Kidney epithelial cell (primary cell): ENCODE measurements around the gene TRIAP1. TPM values are rescaled to one million over a fixed set of nuclear protein-coding genes. Genes with fewer than 3 reads are reported as not detected.

Experiments
- DNase-seq: peaks from one replicate; pipeline ENCODE4 v3.0.0-alpha.2; 2010; ENCODE audit warnings: low read depth
- H3K27me3 ChIP-seq: 2 replicates; pipeline ENCODE4 v1.6.0; 2011; ENCODE audit warnings: low read length; ENCODE audit not compliant: control insufficient read depth, insufficient read depth
- H3K36me3 ChIP-seq: 2 replicates; pipeline ENCODE4 v1.5.1; 2011; ENCODE audit warnings: low read length; ENCODE audit not compliant: control insufficient read depth, insufficient read depth
- H3K4me3 ChIP-seq: 2 replicates; pipeline ENCODE4 v1.5.1; 2011; ENCODE audit warnings: low read depth, mild to moderate bottlenecking, control low read depth, low read length
- CTCF ChIP-seq: IDR thresholded peaks from 2 replicates; pipeline ENCODE4 v1.5.1; 2011; ENCODE audit warnings: mild to moderate bottlenecking, moderate library complexity, low read length, control low read depth, inconsistent platforms; ENCODE audit not compliant: insufficient read depth, poor library complexity, severe bottlenecking
- total RNA-seq: library from RNA; depleted of rRNA; stranded (reverse); fragments of >200 nt; gene quantifications from 2 replicates; pipeline ENCODE4 v1.2.3, GENCODE V29; 2015

The TRIAP1 gene
- total RNA-seq, 1 donor from 2014 or later = 57.1 TPM

GRCh38 chr12:120466560-120467315 lies 20.6 kb upstream of the TRIAP1 start:
- no peak for DNase-seq
- peaks cover 3% of the 10 kb centered on the region for H3K36me3 ChIP-seq
- peak; percentile 57 for TF ChIP-seq CTCF
- H3K4me3 ChIP-seq = no peak overlapping the region
- H3K27me3 ChIP-seq = no peaks in the 10 kb centered on the region

GRCh38 chr12:120465756-120466155 lies 19.6 kb upstream of the TRIAP1 start:
- Histone ChIP-seq H3K27me3 (no peaks in the 10 kb centered on the region), H3K4me3 (no peak overlapping the region), H3K36me3 (peaks cover 3% of the 10 kb centered on the region)
- no peak for TF ChIP-seq CTCF
- no peak for DNase-seq

GRCh38 chr12:120463712-120464111 lies 17.5 kb upstream of the TRIAP1 start:
- no peak for TF ChIP-seq CTCF
- DNase-seq = no peak

GRCh38 chr12:120462099-120462640 lies 16.0 kb upstream of the TRIAP1 start:
- peaks cover 3% of the 10 kb centered on the region for H3K36me3 ChIP-seq
- no peak for TF ChIP-seq CTCF
- H3K4me3 ChIP-seq = no peak overlapping the region
- DNase-seq = no peak
- no peaks in the 10 kb centered on the region for H3K27me3 ChIP-seq

More at GRCh38 chr12:120463712-120464111, 17.5 kb upstream of the TRIAP1 start:
- H3K4me3 ChIP-seq = no peak overlapping the region
- peaks cover 3% of the 10 kb centered on the region for H3K36me3 ChIP-seq
- H3K27me3 ChIP-seq = no peaks in the 10 kb centered on the region

- no peak for TF ChIP-seq CTCF
- Histone ChIP-seq H3K27me3 (no peaks in the 10 kb centered on the region), H3K36me3 (peaks cover 3% of the 10 kb centered on the region), H3K4me3 (no peak overlapping the region)
- DNase-seq = no peak
Observed at GRCh38 chr12:120460157-120460556, 14.0 kb upstream of the TRIAP1 start.
